IMR-90 (cell line): Measurements from ENCODE around the gene OAF. TPM values are rescaled to one million over a fixed set of nuclear protein-coding genes. Genes with fewer than 3 reads are reported as not detected.

Experiments
- ATAC-seq: fragments of 200-7000 bp; cut with Tn5 transposase; 2 replicates; pipeline ENCODE4 v1.9.1; 2020; ENCODE audit warnings: low read depth, mild to moderate bottlenecking, moderate library complexity
- BruUV-seq: library from RNA; stranded (reverse); fragments of 400-500 nt; replicated peaks from 2 replicates; lab custom pipeline; 2021; lab: Mats Ljungman, UMichigan
- CTCF ChIA-PET: fragments of 300-600 bp; formaldehyde crosslinking; extraction: SDS; loops from one replicate; lab custom pipeline; 2021; ENCODE audit warnings: antibody characterized with exemption; lab: Yijun Ruan, JAX
- POLR2A ChIA-PET: fragments of 300-600 bp; sonication (Branson Sonifier 250); formaldehyde crosslinking; loops from one replicate; lab custom pipeline; 2022; ENCODE audit warnings: antibody characterized with exemption; ENCODE audit not compliant: unreplicated experiment; lab: Charles Lee
- DNase-seq: peaks from one replicate; pipeline ENCODE4 v3.0.0; 2013
- H2AFZ ChIP-seq: replicated peaks from 2 replicates; pipeline ENCODE3; 2013; ENCODE audit warnings: low read length, mild to moderate bottlenecking; ENCODE audit not compliant: poor library complexity
- H2AK5ac ChIP-seq: 2 replicates; pipeline ENCODE4 v1.6.1; 2013; ENCODE audit warnings: low read depth, low read length, inconsistent platforms
- H2AK9ac ChIP-seq: replicated peaks from 2 replicates; pipeline ENCODE3; 2013; ENCODE audit warnings: mild to moderate bottlenecking, low read depth, low read length, moderate library complexity; ENCODE audit not compliant: poor library complexity
- H2BK120ac ChIP-seq: 2 replicates; pipeline ENCODE4 v1.6.1; 2013; ENCODE audit warnings: low read depth, low read length, inconsistent platforms
- H2BK15ac ChIP-seq: 3 replicates; pipeline ENCODE4 v1.6.1; 2013; ENCODE audit warnings: low read depth, low read length, inconsistent platforms
- H2BK20ac ChIP-seq: 2 replicates; pipeline ENCODE4 v1.6.1; 2013; ENCODE audit warnings: low read depth, mild to moderate bottlenecking, inconsistent platforms, low read length, moderate library complexity
- H2BK5ac ChIP-seq: 2 replicates; pipeline ENCODE4 v1.6.1; 2013; ENCODE audit warnings: mild to moderate bottlenecking, low read depth, low read length, inconsistent platforms; ENCODE audit not compliant: poor library complexity, severe bottlenecking
- H3K14ac ChIP-seq: replicated peaks from 2 replicates; pipeline ENCODE4 v1.6.1; 2013; ENCODE audit warnings: low read depth, low read length, inconsistent platforms
- H3K18ac ChIP-seq: 2 replicates; pipeline ENCODE4 v1.6.1; 2013; ENCODE audit warnings: low read depth, low read length, control low read depth
- H3K23ac ChIP-seq: 2 replicates; pipeline ENCODE4 v1.6.1; 2013; ENCODE audit warnings: low read depth, low read length, inconsistent platforms
- H3K27ac ChIP-seq: 2 replicates; pipeline ENCODE4 v1.5.1; 2013; ENCODE audit warnings: mild to moderate bottlenecking, control low read depth, low read length; ENCODE audit not compliant: insufficient read depth
- H3K27me3 ChIP-seq: 2 replicates; pipeline ENCODE4 v1.6.1; 2013; ENCODE audit warnings: low read length; ENCODE audit not compliant: control insufficient read depth, insufficient read depth
- H3K36me3 ChIP-seq: 2 replicates; pipeline ENCODE4 v1.6.1; 2013; ENCODE audit warnings: low read length, mixed read lengths; ENCODE audit not compliant: control insufficient read depth, insufficient read depth
- H3K4ac ChIP-seq: 2 replicates; pipeline ENCODE4 v1.6.1; 2013; ENCODE audit warnings: low read depth, low read length, inconsistent platforms
- H3K4me1 ChIP-seq: 2 replicates; pipeline ENCODE4 v1.6.1; 2013; ENCODE audit warnings: low read length, mixed read lengths; ENCODE audit not compliant: control insufficient read depth, insufficient read depth
- H3K4me2 ChIP-seq: 2 replicates; pipeline ENCODE4 v1.6.1; 2013; ENCODE audit warnings: low read depth, mild to moderate bottlenecking, control low read depth, low read length, moderate library complexity
- H3K4me3 ChIP-seq: 2 replicates; pipeline ENCODE4 v1.5.1; 2013; ENCODE audit warnings: low read depth, mild to moderate bottlenecking, control low read depth, low read length, moderate library complexity; ENCODE audit not compliant: insufficient read depth
- H3K56ac ChIP-seq: 2 replicates; pipeline ENCODE4 v1.6.1; 2013; ENCODE audit warnings: low read length, inconsistent platforms; ENCODE audit not compliant: insufficient read depth; ENCODE audit errors: extremely low read depth
- H3K79me1 ChIP-seq, 2 experiments: 2 replicates each; pipeline ENCODE4 v1.6.1; 2013; ENCODE audit warnings: low read length in 2 of 2, inconsistent platforms in 1 of 2, low read depth in 1 of 2
- H3K9ac ChIP-seq: 2 replicates; pipeline ENCODE4 v1.6.1; 2013; ENCODE audit warnings: low read depth, low read length, control low read depth
- H3K9me1 ChIP-seq: 2 replicates; pipeline ENCODE4 v1.6.1; 2013; ENCODE audit warnings: low read length, inconsistent platforms; ENCODE audit not compliant: insufficient read depth
- H3K9me3 ChIP-seq: 2 replicates; pipeline ENCODE4 v1.6.1; 2013; ENCODE audit warnings: low read length; ENCODE audit not compliant: control insufficient read depth, insufficient read depth
- H4K20me1 ChIP-seq: 2 replicates; pipeline ENCODE4 v1.6.1; 2013; ENCODE audit warnings: low read length, inconsistent platforms; ENCODE audit not compliant: insufficient read depth
- H4K5ac ChIP-seq: 2 replicates; pipeline ENCODE4 v1.6.1; 2013; ENCODE audit warnings: mild to moderate bottlenecking, low read depth, low read length, control low read depth
- H4K8ac ChIP-seq, 2 experiments: 2 replicates each; pipeline ENCODE4 v1.6.1; 2013; ENCODE audit warnings: low read depth in 2 of 2, low read length in 2 of 2, control low read depth in 1 of 2, inconsistent platforms in 1 of 2
- H4K91ac ChIP-seq: 2 replicates; pipeline ENCODE4 v1.6.1; 2013; ENCODE audit warnings: low read depth, low read length, inconsistent platforms; ENCODE audit not compliant: insufficient read depth
- CEBPB ChIP-seq: IDR thresholded peaks from 2 replicates; pipeline ENCODE4 v1.6.1; 2012; ENCODE audit warnings: low read depth, low read length, improper control_type of control experiment
- FOS ChIP-seq: fragments of 150-350 bp; IDR thresholded peaks from 2 replicates; pipeline ENCODE4 v1.6.1; 2016; ENCODE audit warnings: low read depth, low read length
- MXI1 ChIP-seq: IDR thresholded peaks from 2 replicates; pipeline ENCODE4 v1.6.1; 2012; ENCODE audit warnings: low read depth, mild to moderate bottlenecking, low read length, moderate library complexity, borderline replicate concordance
- RFX5 ChIP-seq: IDR thresholded peaks from 2 replicates; pipeline ENCODE4 v1.8.0; 2012; ENCODE audit warnings: low read depth, mild to moderate bottlenecking, low read length, moderate library complexity
- WGBS, 2 experiments: methylation state at CpG; one replicate each; pipeline versions ENCODE4 v1.1.5 to v1.1.7; 2013; ENCODE audit warnings: missing lambda C conversion rate in 2 of 2; ENCODE audit not compliant: insufficient read length in 1 of 2; ENCODE audit errors: extremely low coverage in 2 of 2; 5-methylcytosine and 5-hydroxymethylcytosine counted together
- dilution Hi-C: fragments of 300-500 bp; cut with HindIII; formaldehyde crosslinking; loops from one replicate; pipeline ENCODE4 v1.14.3; 2018; ENCODE audit warnings: low sequenced_read_pairs; ENCODE audit not compliant: unreplicated experiment
- in situ Hi-C: fragments of 300-500 bp; cut with MboI; formaldehyde crosslinking; loops from 3 replicates; pipeline ENCODE4 v1.14.3; 2019; ENCODE audit warnings: low sequenced_read_pairs, inconsistent platforms, mixed read lengths
- intact Hi-C: fragments of 100-400 bp; cut with micrococcal nuclease; formaldehyde crosslinking; loops from 2 replicates; pipeline ENCODE4 v1.10.0; 2022
- polyA plus RNA-seq, 3 experiments: library from polyadenylated mRNA; depleted of rRNA; stranded (reverse); fragments of >200 nt; gene quantifications; 2 replicates each; pipeline ENCODE4 v1.2.3, GENCODE V29; 2012; ENCODE audit warnings: low replicate concordance in 1 of 3
- total RNA-seq: library from RNA; depleted of rRNA; stranded (reverse); fragments of >200 nt; gene quantifications from 2 replicates; pipeline ENCODE4 v1.2.3, GENCODE V29; 2012

Gene OAF
- total and polyA plus RNA-seq, 2 of the 4 experiments (the other 2 are of a cell fraction) = 9.9 to 42.0 TPM

- dilution Hi-C loops = no loop called here
- WGBS, 2 experiments = no CpG with 5 or more reads among the region's 5 CpGs
These were observed 15.4 kb downstream of the OAF start for GRCh38 chr11:120226242-120226641.

More at GRCh38 chr11:120226242-120226641, 15.4 kb downstream of the OAF start:
- Histone ChIP-seq H3K4me2 (no peak overlapping the region), H3K27ac (no peak overlapping the region), H3K14ac (no peak overlapping the region), H3K23ac (no peak overlapping the region), H4K20me1 (no peaks in the 10 kb centered on the region), H3K27me3 (no peaks in the 10 kb centered on the region), H3K56ac (no peak overlapping the region), H2BK15ac (no peak overlapping the region), H2BK5ac (no peak overlapping the region), H2BK20ac (no peak overlapping the region), H3K9me3 (no peaks in the 10 kb centered on the region), H4K8ac (no peak overlapping the region), H3K4ac (no peak overlapping the region), H3K18ac (no peak overlapping the region), H3K4me1 (no peaks in the 10 kb centered on the region), H2AK5ac (no peak overlapping the region), H2BK120ac (no peak overlapping the region), H3K9me1 (no peaks in the 10 kb centered on the region), H4K5ac (no peak overlapping the region), H3K9ac (no peak overlapping the region), H4K91ac (no peak overlapping the region), H3K4me3 (no peak overlapping the region), H3K36me3 (peaks cover 7% of the 10 kb centered on the region; the same call in 1 of the 2 replicates), H2AFZ (no peak overlapping the region), H3K79me1 (no peaks in the 10 kb centered on the region), H2AK9ac (no peak overlapping the region)
- DNase-seq (no peak), ATAC-seq (no peak)
- POLR2A ChIA-PET = no interaction called here
- intact Hi-C loops (no loop called here), in situ Hi-C loops (loop anchor here (5.0 kb wide), 1 partner anchor 54 kb away; no protein-coding TSS in a partner anchor)
- TF ChIP-seq MXI1 (no peak), CEBPB (no peak), FOS (no peak), RFX5 (no peak)
- CTCF ChIA-PET = no interaction called here
- no TSS peak for BruUV-seq
